ENCODE measurements around the gene OBP2B.
"Not testable (repeated sequence)": the region's sequence is repeated elsewhere in the genome, so short reads cannot be mapped to it uniquely, and the experiment has no call there.

The OBP2B gene

GRCh38 chr9:133238272-133238850, 29.3 kb upstream of the OBP2B start:
- no peak for DNase-seq

DNA sequence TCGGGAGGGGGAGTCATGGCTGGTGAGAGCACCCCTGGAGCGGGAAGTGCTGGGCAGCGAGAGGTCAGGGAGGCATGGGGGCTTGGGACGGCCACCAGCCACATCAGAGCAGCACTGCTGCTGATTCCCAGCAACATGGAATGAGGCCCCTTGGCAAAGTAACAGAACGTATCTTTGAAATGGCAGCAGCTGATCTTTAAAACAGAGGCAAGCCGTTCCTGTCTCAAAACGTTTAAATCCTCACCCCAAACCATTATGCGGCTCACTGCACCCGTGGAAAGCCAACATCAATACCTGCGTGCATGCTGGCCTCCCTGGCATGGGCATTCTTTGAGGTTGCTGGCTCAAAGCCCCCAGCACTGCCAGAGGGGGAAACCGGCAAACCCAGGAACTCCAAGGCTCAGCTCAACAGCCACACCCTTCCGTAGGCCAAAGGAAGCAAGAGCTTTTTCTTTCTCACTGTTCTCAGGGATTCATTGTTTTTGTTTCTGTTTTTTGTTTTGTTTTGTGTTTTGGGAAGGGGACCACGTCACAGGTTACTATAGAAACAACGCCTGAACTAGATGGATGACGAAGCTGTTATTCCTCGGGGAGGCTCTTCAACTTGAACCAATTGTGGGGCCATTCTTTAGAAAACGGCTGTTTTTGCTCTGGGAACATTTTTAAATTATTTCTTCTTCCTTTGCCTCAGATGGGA, 28.1 kb upstream of the OBP2B start:
- DNase-seq, result no peak

DNA sequence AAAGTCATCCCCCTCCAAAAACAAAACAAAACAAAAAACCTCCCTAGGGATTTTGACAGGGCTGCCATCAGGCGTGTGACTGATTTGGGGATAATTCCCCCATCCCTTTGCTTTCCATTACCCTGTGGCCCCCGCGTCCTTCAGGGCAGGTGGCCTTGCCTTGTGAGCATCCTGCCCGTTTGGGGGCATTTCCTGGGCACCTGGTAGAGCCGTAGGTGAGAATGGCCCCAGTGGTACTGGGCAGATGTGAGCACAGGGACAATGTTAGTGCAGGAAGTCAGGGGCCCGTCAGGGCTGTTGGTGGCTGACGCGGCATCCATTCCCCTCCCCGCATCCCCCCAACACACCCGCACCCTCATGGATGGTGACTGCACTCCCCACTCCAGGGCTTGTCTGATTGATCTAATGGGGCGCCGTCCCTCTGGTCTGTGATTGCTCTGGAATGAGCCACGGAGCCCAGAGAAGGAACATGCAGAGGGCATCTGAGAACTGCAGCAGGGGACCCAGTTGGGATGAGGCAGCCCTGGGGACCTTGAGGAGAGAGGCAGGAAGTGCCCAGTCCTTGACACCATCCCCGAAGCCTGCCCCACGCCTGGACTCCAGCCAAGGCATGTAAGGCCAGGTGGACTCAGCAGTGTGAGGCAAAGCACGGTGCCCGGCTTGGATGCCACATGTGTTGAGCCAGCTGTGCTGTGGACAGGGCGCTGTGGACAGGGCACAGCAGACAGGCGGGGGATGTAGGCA, 27.4 kb upstream of the OBP2B start:
- peak; percentile 67 for DNase-seq

DNA sequence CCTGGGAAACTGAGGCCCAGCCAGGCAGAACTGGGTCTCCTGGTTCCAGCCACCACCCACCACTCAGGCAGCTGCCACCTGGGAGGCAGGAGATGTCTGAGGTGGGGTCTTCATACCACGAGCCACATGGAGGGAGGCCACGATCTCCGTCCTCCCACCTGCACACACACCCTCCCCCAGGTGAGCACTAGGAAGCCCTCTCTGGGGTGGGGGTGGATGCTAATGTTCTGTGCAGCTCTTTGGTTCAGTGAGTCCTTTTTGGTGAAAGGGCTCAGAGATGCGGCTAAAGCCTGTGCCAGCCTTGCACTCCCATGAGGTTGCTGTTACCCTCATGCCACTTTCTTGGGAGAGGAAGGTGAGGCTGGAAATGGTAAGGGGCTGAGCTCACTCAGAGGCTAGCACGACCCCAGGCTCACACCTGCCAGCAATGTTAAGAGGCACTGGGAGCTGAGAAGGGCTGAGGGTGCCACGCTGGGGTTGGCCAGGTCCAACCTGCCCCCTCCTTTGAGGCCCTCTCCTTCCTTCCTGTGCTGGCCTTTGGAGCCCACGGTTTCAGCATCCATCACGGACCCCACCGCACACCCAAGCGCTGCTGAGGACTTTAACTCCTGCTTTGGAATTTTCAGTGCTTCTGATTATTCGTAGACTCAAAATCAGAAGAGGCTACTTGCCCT, 26.6 kb upstream of the OBP2B start:
- no peak for DNase-seq

DNA sequence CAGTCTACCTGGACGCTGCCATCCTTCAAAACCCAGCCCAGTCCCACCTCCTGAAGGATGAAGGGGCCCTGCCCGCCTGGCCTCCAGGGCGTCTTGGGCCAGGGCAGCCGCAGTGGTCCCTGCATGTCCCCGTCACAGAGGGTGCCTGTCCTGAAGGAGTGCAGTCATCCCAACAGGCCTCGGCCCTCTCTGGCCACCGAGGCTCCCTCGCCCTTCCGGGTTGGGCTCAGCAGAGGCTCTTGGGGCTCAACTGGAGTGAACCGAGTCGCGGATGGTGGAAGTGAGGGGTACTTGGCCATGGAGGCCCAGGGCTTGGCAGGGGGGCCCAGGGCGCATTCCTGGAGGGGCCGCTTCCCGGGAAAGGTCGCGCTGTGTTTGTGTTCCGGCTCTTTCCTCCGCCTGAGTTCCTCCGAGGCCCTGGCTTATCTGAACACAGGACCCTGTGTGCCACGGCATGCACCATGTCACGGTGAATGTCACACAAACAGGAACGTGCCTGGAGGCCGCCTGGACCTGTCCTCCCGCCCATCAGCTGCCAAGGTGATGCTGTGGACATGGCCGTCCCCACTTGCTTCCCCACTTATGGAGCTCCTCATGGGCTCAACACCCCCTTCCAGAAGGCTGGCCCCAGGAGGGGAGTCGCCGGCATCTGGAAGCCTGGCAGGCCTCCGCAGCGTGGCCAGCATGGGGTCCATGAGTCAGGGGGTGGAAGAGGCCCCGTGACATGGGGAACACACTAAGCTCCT, 25.7 kb upstream of the OBP2B start:
- no peak for DNase-seq

- DNase-seq, result no peak
Measured at GRCh38 chr9:133233681-133234432, 24.8 kb upstream of the OBP2B start.

GRCh38 chr9:133231934-133232568, 23.0 kb upstream of the OBP2B start:
- DNase-seq, result not testable (repeated sequence)

- not testable (repeated sequence) for DNase-seq
Measured at GRCh38 chr9:133230514-133230913, 21.5 kb upstream of the OBP2B start.

GRCh38 chr9:133230093-133230492, 21.0 kb upstream of the OBP2B start:
- DNase-seq, result no peak

- DNase-seq, result not testable (repeated sequence)
Measured at GRCh38 chr9:133228474-133229193, 19.6 kb upstream of the OBP2B start.

GRCh38 chr9:133227996-133228395, 18.9 kb upstream of the OBP2B start:
- not testable (repeated sequence) for DNase-seq

GRCh38 chr9:133227242-133227860, 18.3 kb upstream of the OBP2B start:
- no peak for DNase-seq

DNA sequence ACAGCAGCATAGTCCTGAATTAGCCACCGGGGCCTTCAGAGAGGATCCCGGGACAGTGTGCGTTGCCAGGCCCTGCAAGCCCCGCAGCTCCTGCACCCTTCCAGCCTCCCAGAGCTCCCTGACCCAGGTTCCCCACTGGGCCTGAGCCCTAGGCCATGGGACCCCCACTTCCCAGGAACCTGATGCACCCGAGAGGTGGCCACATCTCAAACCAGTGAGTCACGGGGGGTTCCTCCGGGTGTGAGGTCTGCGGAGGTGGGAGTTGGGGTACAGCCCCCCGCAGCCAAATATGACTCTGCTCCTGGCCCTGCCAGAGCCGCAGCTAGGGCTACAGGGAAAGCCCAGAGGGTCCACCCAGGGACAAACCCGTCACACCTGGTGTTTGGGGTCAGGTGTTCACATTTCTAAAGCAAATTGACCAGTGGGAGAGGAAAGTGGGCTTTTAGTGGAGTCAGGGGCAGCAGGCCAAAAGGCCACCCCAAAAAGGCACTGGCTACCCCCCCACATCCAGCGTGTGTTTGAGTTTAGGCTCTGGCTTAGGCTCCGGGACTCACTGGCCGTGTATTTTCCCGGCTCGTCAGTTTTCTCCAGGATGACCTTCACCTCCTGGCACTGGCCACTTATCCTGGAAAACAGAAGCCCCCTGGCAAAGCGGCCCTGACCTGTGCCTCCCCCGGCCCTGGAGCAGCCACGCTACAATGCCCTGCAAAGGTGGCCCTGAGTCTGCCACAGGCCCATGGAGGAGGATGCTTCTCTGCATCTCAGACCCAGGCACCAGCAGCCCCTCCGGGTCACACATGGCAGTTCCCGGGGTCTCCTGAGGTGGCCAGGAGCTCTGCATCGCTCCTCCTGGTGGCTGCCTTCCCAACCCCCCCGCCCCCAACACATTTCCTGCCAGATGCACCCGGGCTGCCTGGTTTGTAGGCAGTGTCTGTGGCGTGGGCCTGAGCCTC, 17.4 kb upstream of the OBP2B start:
- no peak for DNase-seq

- DNase-seq, result no peak
Measured at GRCh38 chr9:133225171-133226011, 16.3 kb upstream of the OBP2B start.

GRCh38 chr9:133224762-133225161, 15.7 kb upstream of the OBP2B start:
- no peak for DNase-seq

- DNase-seq, result not testable (repeated sequence)
Measured at GRCh38 chr9:133223159-133223756, 14.2 kb upstream of the OBP2B start.

GRCh38 chr9:133221994-133222393, 12.9 kb upstream of the OBP2B start:
- not testable (repeated sequence) for DNase-seq

Data from RPMI8226 (cell line).